GM23248 (cell line): ENCODE measurements around the gene PRRG2.

Source experiments
- EZH2 ChIP-seq: fragments of 200-600 bp; sonication (generic); IDR thresholded peaks from 2 replicates; pipeline ENCODE4 v1.6.1; 2018; ENCODE audit warnings: antibody characterized with exemption, mild to moderate bottlenecking; ENCODE audit not compliant: insufficient read depth, poor library complexity, severe bottlenecking
- EZH2phosphoT487 ChIP-seq: fragments of 200-600 bp; sonication (generic); IDR thresholded peaks from 2 replicates; pipeline ENCODE4 v1.6.1; 2018; ENCODE audit warnings: antibody characterized with exemption, moderate library complexity, mild to moderate bottlenecking, low read depth; ENCODE audit not compliant: insufficient read depth

GRCh38 chr19:49635530-49636232 is 54.6 kb downstream of the PRRG2 start:
- TF ChIP-seq EZH2 (no peak), EZH2phosphoT487 (no peak)
